ENCODE measurements around the gene NFE2L3.

- TF ChIP-seq CTCF (conservative IDR thresholded peaks at IDR 0.05; ENCODE audit: low read depth, low read length) (no peak), RAD21 (IDR thresholded peaks at IDR 0.05; ENCODE audit: low read length) (no peak), SMC3 (IDR thresholded peaks at IDR 0.05; ENCODE audit: low read depth, low read length) (no peak), POLR2A (IDR thresholded peaks at IDR 0.05; ENCODE audit: low read depth, low read length) (no peak), FOS (IDR thresholded peaks at IDR 0.05; ENCODE audit: low read depth, low read length) (no peak), MAFK (IDR thresholded peaks at IDR 0.05; ENCODE audit: low read depth, low read length) (no peak), ELK1 (IDR thresholded peaks at IDR 0.05; ENCODE audit: borderline replicate concordance, low read depth, low read length) (no peak), RFX5 (IDR thresholded peaks at IDR 0.05; ENCODE audit: low read depth, low read length) (no peak), CEBPB (IDR thresholded peaks at IDR 0.05; ENCODE audit: low read depth, low read length) (no peak), USF2 (IDR thresholded peaks at IDR 0.05; ENCODE audit: low read depth, low read length) (no peak), RCOR1 (IDR thresholded peaks at IDR 0.05; ENCODE audit: insufficient replicate concordance, low read length) (no peak), BHLHE40 (IDR thresholded peaks at IDR 0.05; ENCODE audit: low read depth, low read length) (no peak), NFE2L2 (IDR thresholded peaks at IDR 0.05; ENCODE audit: low read depth, low read length) (no peak)
Measured at GRCh38 chr7:26147030-26147429, 5.0 kb upstream of the NFE2L3 start.
